K562 treated with DMSO at 1 percent for 4 hours (cell line): ENCODE data around the gene LAMB3. TPM values are rescaled to one million over a fixed set of nuclear protein-coding genes. Genes with fewer than 3 reads are reported as not detected.

Experiments
- total RNA-seq: library from RNA; unstranded; fragments of 300-600 nt; gene quantifications from 2 replicates; pipeline ENCODE4 v1.2.3, GENCODE V29; 2022; ENCODE audit not compliant: insufficient read depth

LAMB3 gene
- total RNA-seq = 6.2 and 8.7 TPM in 2 replicates

DNA sequence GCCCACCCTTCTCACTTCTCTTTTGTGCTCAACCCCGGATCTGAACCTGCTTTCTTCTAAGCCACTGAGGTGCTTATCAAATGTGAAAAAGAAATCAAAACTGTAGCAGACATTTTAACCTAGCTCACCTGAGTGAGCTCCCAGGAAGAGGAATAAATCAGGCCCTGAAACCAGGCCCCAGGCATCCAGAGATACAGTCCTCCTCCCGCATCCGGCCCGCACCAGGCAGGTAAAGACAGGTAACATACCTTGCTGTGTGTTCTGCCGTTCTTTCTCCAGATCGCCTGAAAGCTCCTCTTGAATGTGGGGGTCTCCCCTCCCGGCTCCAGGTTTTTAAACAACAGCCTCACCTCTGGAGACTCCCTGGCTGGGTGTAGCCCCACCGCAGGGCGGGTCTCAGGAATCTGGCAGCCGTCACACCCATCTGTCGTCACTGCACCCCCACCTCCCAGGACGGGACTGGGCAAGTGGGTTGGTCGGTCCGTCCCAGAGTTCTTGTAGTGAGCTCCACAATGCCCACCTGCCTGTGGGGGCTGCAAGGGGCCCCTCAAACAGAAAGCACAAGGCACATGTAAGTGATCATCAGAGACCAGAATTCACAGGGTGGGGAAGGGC, at the start of gene LAMB3:
Gene LAMB3, minus strand, starts transcription at position 305 of the 615 bp plus-strand sequence. CDS start 1,481 bp downstream, outside the sequence.

DNA sequence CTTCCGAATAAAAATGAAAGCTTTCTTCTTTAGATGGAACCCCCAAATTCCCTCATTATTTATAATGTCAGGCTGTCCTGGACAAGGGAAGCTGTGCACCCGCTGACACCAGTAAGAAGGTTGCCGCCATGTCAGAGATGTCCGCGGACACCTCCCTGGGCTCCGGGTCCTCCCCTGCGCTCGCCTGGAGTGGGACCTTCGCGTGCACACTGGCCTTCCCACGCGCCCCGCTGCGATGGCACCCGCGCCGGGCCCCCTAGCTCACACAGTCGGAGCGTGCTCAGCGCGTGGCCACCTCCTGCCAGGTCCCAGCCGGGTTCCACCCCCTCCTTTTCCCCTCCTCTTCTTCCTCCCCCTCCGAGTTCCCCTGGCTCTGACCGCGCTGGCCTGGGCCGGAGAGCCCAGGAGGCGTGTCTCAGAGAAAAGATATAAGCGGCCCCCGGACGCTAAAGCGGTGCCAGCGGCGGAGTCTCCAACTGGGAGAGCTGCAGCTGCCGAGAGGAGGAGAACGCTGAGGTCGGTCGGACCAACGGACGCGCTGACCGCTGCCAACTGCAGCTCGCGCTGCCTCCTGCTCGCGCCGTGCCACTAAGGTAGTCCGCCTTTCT, 22.8 kb upstream of the LAMB3 start, which contains the start of gene G0S2:
Gene G0S2, plus strand, starts transcription at position 456 of the 608 bp plus-strand sequence. CDS start 273 bp downstream, outside the sequence.

DNA sequence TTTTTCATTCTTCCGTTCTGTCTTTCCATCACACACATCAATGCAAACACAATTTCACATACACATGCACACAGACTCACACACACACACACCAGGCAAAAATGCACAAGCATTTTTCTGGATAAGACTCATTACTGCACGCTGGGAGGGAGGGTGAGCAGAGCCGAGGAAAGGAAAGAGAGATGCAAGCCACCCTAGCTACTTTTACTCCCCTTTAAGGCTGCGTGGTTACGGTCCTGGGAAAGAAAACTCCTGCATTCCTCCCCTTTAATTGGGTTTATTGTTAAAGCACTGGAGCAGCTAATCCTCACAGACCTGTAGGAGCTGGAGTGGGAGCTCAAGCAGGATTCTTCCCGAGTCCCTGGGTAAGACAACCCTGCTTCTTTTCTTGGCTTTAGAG, 68.8 kb downstream of the LAMB3 start, which contains the start of gene CAMK1G:
Gene CAMK1G, plus strand, starts transcription at position 307 of the 400 bp plus-strand sequence. CDS start 11,270 bp downstream, outside the sequence.

Other genes with a start within 250 kb of the LAMB3 start
- gene CAMK1G, start 68.7 kb downstream of the LAMB3 start, total RNA-seq = not detected in 2 replicates
- gene G0S2, start 23.0 kb upstream of the LAMB3 start, total RNA-seq = 158 and 209 TPM in 2 replicates
- 0.50 and 1.0 TPM in 2 replicates for gene HSD11B1, start 52.4 kb upstream of the LAMB3 start, total RNA-seq
- gene TRAF3IP3, start 103.6 kb upstream of the LAMB3 start, total RNA-seq = 0.46 TPM in 1 of 2 replicates, not detected in the other
- 1.1 and 1.8 TPM in 2 replicates for gene C1orf74, start 132.1 kb upstream of the LAMB3 start, total RNA-seq
- 0.73 TPM in 1 of 2 replicates, not detected in the other for gene IRF6, start 153.7 kb upstream of the LAMB3 start, total RNA-seq
- 1.9 and 2.6 TPM in 2 replicates for gene UTP25, start 175.5 kb upstream of the LAMB3 start, total RNA-seq